GM21576 (cell line): ENCODE results near the gene TMEM185B.
A peak's percentile ranks its signal among the peaks of the same experiment; 100 is the strongest.
"Not testable (repeated sequence)": the region's sequence is repeated elsewhere in the genome, so short reads cannot be mapped to it uniquely, and the experiment has no call there.

Source experiments
- ATAC-seq: cut with Tn5 transposase; IDR thresholded peaks from one replicate; pipeline ENCODE4 v1.9.1; 2021; ENCODE audit warnings: mild to moderate bottlenecking, moderate library complexity; ENCODE audit not compliant: unreplicated experiment

TMEM185B gene

GRCh38 chr2:120208381-120209353, 14.5 kb downstream of the TMEM185B start:
- ATAC-seq = no peak

- ATAC-seq = no peak
Observed at GRCh38 chr2:120206022-120206581, 17.1 kb downstream of the TMEM185B start.

GRCh38 chr2:120204945-120205670, 18.1 kb downstream of the TMEM185B start:
- ATAC-seq = no peak

DNA sequence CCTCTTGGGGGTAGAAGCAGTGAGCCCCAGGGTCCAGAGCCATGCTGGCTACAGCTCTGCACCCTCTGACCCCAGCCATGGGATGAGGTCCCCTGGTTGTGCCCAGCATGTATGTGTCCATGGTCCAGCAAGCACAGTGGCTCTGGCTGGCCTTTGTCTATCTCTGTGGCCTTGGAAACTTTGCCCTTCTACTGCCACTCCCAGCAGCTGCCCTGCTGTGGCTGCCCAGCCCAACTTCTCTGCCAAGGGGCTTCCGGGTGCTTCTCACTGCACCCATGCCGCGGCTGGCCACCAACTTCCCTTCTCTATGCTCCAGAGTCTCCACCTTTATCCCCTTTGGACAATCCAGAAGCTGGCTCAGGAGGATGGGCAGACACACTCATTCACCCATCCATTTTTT, 18.8 kb downstream of the TMEM185B start:
- no peak for ATAC-seq

DNA sequence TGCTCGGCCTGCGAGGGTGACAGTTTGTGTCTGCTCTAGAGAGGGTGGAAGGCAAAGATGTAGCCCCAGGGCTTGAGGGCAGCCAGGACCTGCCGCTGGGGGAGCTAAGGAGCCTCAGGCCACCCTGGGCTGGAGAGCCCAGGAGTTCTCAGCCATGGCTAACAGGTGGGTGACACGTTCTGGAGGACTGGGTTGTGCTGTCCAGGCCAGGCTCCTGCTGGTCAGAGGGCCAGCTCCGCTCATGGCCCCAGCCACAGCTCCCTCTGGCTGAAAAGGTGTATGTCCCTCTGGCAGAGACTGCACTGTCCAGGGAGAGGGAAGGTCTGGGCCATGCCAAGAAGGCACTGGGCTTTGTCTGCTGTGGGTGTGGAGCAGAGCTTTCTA, 19.2 kb downstream of the TMEM185B start:
- ATAC-seq = no peak

DNA sequence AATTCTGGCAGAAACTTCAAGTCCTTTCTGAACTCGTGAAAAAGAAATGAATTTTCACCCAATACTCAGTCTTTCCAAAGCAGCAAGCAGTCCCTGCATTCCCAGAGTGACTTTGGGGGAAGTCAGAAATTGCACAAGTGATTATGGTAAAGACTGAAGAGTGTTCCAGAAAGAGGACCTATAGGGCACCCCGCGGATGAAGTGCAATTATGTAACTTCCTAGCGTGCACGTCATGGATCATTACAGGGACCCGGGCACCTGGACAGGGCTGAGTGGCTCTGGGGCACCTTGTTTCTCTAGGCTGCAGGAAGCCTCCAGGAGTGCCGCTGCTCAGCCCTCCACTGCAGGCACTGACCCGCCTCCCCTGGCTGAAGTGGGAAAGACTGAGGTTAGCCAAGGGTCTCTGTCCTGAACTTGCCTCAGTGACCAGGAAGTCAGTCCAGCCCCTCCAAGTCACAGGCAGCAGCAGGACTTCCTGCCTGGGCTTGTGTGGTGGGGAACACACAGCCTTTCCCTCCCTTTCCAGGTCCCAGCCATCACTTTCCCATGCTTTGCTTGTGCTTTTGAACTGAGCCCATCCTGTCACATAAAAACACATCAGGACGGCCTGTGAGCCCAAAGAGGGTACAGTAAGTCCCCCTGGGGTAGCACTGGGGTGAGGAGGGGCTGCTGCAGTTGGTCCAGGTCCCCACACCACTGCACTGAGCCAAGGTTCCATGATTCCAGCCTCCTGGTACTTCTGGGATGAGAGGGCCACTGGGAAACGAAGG, 19.8 kb downstream of the TMEM185B start:
- ATAC-seq = no peak

- not testable (repeated sequence) for ATAC-seq
Observed at GRCh38 chr2:120199817-120200459, 23.3 kb downstream of the TMEM185B start.

- no peak for ATAC-seq
Observed at GRCh38 chr2:120195553-120195952, 27.6 kb downstream of the TMEM185B start.

DNA sequence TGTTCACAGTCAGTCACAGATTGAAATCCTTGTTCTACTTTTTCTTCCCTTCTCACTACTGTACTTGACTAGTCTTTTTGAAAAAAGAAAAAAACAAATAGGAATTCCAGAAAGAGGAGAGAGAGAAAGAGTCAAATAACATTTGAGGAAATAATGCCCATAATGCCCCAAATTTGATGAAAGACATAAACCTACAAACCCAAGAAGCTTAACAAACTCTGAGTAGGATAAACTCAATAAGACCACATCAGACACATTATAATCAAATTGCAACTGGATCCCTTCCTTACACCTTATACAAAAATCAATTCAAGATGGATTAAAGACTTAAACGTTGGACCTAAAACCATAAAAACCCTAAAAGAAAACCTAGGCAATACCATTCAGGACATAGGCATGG, 30.9 kb downstream of the TMEM185B start:
- no peak for ATAC-seq

DNA sequence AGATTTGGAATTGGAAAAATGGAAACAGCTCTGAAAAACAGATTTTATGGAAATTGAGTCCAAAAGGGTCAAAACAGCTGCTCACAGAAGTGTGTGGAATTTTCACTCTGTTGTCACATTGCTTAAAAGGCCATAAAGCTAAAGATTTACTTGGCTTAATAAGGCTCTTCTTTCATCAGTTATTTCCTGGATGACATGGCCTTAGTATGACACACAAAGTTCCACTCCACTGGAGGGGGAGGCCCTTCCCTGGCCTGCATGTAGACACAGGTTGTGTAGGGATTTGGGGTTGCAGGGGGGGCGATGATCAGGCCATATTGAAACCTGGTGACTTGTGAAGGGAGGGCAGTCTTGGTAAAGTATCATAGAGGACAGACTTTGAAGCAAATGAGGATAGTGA, 34.0 kb downstream of the TMEM185B start:
- no peak for ATAC-seq

- no peak for ATAC-seq
Observed at GRCh38 chr2:120182019-120182560, 41.1 kb downstream of the TMEM185B start.

DNA sequence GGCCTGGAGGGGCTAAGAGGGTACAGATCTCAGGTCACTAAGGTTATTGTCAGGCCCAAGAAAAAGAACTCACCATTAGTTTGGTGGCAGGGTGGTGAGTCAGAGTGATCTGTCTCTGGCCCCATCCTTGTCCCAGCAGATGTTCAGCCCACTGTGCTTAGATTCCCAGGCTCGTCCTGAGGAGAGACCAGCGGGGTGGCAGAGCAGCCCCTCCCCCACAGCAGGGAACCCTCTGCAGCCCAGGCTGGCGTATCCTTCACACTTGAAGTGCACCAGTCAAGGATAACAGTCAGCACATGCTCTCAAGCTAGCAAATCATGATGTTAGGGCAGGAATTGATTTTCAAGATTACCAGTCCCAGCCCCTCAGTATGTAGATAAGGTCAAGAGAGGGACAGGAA, 43.1 kb downstream of the TMEM185B start:
- no peak for ATAC-seq

GRCh38 chr2:120179396-120179795, 43.8 kb downstream of the TMEM185B start:
- ATAC-seq = no peak

DNA sequence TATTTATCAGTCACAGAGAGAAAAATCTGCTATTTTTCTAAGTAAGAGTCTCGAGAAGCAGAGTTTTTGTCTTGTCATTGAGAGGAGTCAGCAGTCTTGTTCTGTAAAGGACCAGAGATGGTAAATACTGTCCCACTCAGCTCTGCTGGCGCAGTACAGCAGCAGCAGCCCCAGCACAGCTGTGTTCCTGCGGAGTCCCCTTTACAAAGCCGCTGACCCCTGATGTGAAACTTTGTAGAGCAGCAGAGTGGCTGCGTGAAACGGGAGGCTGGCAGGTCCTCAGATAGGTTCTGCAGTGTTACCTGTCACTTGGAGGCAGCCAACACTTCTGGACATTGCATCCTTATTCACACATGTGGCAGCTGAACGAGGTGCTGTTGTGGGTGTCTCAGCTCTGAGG, 45.2 kb downstream of the TMEM185B start:
- ATAC-seq = no peak

GRCh38 chr2:120177001-120177621, 46.1 kb downstream of the TMEM185B start:
- ATAC-seq = peak; percentile 97

GRCh38 chr2:120176526-120176925, 46.7 kb downstream of the TMEM185B start:
- no peak for ATAC-seq

DNA sequence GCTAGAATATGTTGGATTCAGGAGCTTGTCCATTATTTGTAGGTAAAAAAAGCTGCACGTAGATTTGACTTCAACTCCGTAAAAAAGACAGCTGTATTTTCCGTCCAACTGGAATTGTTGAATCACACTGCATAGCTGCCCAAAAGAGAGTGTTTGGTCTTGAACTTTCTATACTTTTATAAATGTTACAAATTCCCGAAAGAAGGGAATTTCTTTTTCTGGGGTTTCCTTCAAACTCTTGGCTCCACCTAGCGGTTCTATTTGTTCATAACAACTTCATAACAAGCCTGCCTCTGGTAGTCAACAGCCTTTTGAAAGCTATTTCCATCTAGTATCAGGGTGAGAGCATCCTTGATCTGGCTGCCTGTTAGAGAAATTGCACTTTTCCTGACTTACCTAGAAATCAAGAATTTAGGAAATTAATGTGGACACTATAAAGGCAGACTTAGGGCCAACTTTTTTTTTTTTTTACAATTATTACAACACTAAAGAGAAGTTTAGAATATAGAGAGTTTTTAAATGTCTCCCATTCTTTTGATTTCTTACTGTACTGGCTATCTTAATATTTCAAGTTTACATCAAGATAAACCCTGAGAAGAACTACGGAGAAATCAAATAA, 48.1 kb downstream of the TMEM185B start:
- ATAC-seq = no peak
